ENCODE data around the gene BANP. TPM values are rescaled to one million over a fixed set of nuclear protein-coding genes. Genes with fewer than 3 reads are reported as not detected.
"Not testable (repeated sequence)": the region's sequence is repeated elsewhere in the genome, so short reads cannot be mapped to it uniquely, and the experiment has no call there.

The BANP gene
- total and polyA plus RNA-seq, 2 of the 8 experiments (the other 6 are each of a cell fraction or from before 2014, with no cell fraction given) = 25.8 to 39.8 TPM

DNA sequence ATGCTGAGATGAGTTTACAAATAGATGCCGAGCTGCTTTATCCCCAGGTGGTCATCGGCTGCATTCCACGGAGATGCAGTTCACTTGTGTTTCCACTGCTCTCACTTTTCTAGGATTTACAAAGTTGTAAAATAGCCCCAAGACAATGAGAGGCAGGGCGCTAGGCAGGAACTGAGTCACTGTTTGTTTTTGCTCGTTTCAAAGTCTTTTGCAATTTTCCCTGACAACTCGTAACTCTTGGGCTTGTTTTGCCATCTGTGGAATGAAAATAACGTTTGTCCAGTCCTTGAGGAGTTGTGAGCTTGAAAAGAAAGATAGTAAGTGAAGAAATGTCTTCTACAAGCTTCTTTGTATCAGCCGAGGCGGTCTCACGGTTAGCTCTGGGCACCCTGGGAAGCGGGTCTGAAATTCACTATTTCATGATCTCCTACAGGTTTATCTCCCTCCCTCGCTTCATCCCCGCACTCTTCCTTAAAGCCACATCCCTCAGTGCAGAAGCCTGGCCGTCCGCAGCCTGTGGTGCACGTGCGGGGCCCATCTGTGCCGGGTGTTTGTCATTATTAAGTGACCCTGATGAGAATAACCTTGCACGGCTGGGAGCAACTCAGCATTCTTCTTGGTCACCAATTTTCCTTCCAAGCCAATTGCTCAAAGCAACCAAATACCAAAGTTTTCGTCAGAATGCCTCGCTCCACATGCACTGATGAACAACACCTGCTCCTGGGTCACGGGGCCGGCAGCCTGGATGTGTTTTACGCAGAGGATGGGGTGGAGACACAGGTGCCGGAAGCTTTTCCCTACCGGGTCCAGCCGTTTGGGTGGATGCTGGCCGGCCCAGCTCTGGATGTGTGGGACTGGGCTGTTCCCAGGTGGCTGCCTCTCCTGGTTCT, 167.9 kb downstream of the BANP start:
- H4K8ac ChIP-seq (ENCODE audit: extremely low read depth, insufficient read depth, low read length); H3K9ac ChIP-seq (replicated peaks in 1 of 4; ENCODE audit: extremely low read depth in 1 of 4, low read depth in 3 of 4, low read length in 3 of 4); H3K9me3 ChIP-seq (ENCODE audit: insufficient read depth in 2 of 2, low read depth in 1 of 2, low read length in 1 of 2); H3K4ac ChIP-seq (replicated peaks; ENCODE audit: insufficient read length, low read depth, low read length); H2BK20ac ChIP-seq (ENCODE audit: low read length); H3K4me1 ChIP-seq (replicated peaks in 1 of 4; ENCODE audit: control insufficient read depth in 3 of 4, insufficient read depth in 4 of 4, low read length in 3 of 4); H3K56ac ChIP-seq (replicated peaks; ENCODE audit: insufficient read length, low read depth, low read length); H4K91ac ChIP-seq (replicated peaks; ENCODE audit: insufficient read length, low read length); H2BK15ac ChIP-seq (ENCODE audit: low read length); H3K4me3 ChIP-seq (ENCODE audit: extremely low read depth in 1 of 4, insufficient read depth in 2 of 4, low read depth in 3 of 4, low read length in 4 of 4); FAIRE-seq; H2BK120ac ChIP-seq (replicated peaks; ENCODE audit: low read depth, low read length); H3K27me3 ChIP-seq (replicated peaks in 1 of 4; ENCODE audit: control insufficient read depth in 3 of 4, extremely low read depth in 1 of 4, insufficient read depth in 3 of 4, low read length in 3 of 4); H4K20me1 ChIP-seq (replicated peaks in 1 of 2; ENCODE audit: control insufficient read depth in 1 of 2, insufficient read depth in 2 of 2, low read length in 2 of 2); POLR2A ChIA-PET (ENCODE audit: partially characterized antibody); H3K18ac ChIP-seq (ENCODE audit: extremely low read depth, low read length); H3K27ac ChIP-seq (ENCODE audit: low read depth, low read length); H2BK5ac ChIP-seq (ENCODE audit: low read depth, low read length); H3K23ac ChIP-seq (ENCODE audit: insufficient read length); H2AK5ac ChIP-seq (ENCODE audit: low read depth, low read length); H3K79me1 ChIP-seq (ENCODE audit: low read depth, low read length); H3K23me2 ChIP-seq (ENCODE audit: low read depth, low read length); H3K36me3 ChIP-seq (ENCODE audit: control insufficient read depth in 2 of 4, insufficient read depth in 4 of 4, low read length in 3 of 4); H3K14ac ChIP-seq (ENCODE audit: insufficient read length); H3K79me2 ChIP-seq (ENCODE audit: control insufficient read depth in 1 of 2, insufficient read depth in 2 of 2, low read length in 2 of 2); H4K5ac ChIP-seq (ENCODE audit: insufficient read length, low read depth, low read length); H2BK12ac ChIP-seq (ENCODE audit: low read depth, low read length): not testable (repeated sequence)
- WGBS, 2 experiments (ENCODE audit: extremely low coverage in 1 of 2, insufficient coverage in 1 of 2, insufficient read length in 1 of 2, insufficient replicate concordance in 2 of 2, low coverage in 1 of 2, low lambda C conversion rate in 2 of 2, missing lambda C conversion rate in 1 of 2) = 65% methylated on average over 24 of the region's 28 CpGs; no CpG with 5 or more reads in 1 of the 2 experiments
- CTCF ChIA-PET (ENCODE audit: partially characterized antibody) = interaction anchor here (1.8 kb wide), 1 partner anchor 10 kb away, joined by 6 read pairs; no protein-coding TSS in a partner anchor
- DNase-seq (ENCODE audit: low read depth in 1 of 2, low spot score in 2 of 2) = peak in 1 of 2 experiments; percentile 23
- Histone ChIP-seq H3K4me2 (ENCODE audit: insufficient read depth in 1 of 2, low read depth in 2 of 2, low read length in 2 of 2) (peak overlapping the region in 1 of 2 experiments; percentile 24; a peak in 1 of 4 replicates), H2AFZ (ENCODE audit: low read length) (0 out of 2 replicates have a peak overlapping the region, but pooled peaks have one; percentile 50)
